Kidney epithelial cell (primary cell): ENCODE measurements around the gene RAP1GAP. TPM values are rescaled to one million over a fixed set of nuclear protein-coding genes. Genes with fewer than 3 reads are reported as not detected.

Experiments used
- DNase-seq: peaks from one replicate; pipeline ENCODE4 v3.0.0-alpha.2; 2010; ENCODE audit warnings: low read depth
- H3K27me3 ChIP-seq: 2 replicates; pipeline ENCODE4 v1.6.0; 2011; ENCODE audit warnings: low read length; ENCODE audit not compliant: control insufficient read depth, insufficient read depth
- H3K36me3 ChIP-seq: 2 replicates; pipeline ENCODE4 v1.5.1; 2011; ENCODE audit warnings: low read length; ENCODE audit not compliant: control insufficient read depth, insufficient read depth
- H3K4me3 ChIP-seq: 2 replicates; pipeline ENCODE4 v1.5.1; 2011; ENCODE audit warnings: low read depth, mild to moderate bottlenecking, control low read depth, low read length
- total RNA-seq: library from RNA; depleted of rRNA; stranded (reverse); fragments of >200 nt; gene quantifications from 2 replicates; pipeline ENCODE4 v1.2.3, GENCODE V29; 2015
- TF ChIP-seq, protein P1 (sequence below): IDR thresholded peaks from 2 replicates; pipeline ENCODE4 v1.5.1; 2011; ENCODE audit warnings: mild to moderate bottlenecking, moderate library complexity, low read length, control low read depth, inconsistent platforms; ENCODE audit not compliant: insufficient read depth, poor library complexity, severe bottlenecking

RAP1GAP gene
- total RNA-seq, 1 donor from 2014 or later: 7.1 TPM

DNA sequence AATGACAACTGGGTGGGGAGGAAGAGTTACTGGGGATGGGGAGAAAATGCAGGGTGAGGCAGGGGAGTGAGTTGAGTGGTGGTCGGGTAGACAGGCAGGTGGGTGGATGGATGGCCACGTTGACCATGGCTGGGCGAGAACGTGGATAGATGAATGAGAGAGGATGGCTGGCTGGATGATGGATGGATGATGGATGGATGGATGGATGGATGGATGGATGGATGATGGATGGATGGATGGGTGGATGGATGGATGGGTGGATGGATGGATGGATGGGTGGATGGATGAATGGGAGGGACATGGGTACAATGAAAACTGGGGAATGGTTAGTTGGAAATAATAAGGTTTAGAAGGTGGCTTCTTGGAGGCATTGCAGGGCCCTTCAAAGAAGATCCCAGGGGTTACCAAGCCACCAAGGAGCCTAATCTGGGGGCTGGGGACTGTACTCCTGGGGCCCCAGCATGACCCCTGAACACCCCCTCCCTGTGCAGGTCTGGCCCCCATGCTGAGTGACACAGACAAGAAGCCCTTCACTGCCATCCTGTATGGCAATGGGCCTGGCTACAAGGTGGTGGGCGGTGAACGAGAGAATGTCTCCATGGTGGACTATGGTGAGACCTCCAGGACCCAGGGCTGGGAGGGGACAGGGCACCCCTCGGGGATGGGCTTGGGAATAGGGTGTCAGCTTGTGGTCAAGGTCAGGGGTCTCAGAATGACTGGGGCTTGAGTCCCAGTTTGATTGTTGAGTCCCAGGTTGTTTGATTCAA is 92.9 kb downstream of the RAP1GAP start:
- Histone ChIP-seq H3K36me3 (no peaks in the 10 kb centered on the region), H3K4me3 (no peak overlapping the region), H3K27me3 (no peaks in the 10 kb centered on the region)
- TF ChIP-seq, protein P1, sequence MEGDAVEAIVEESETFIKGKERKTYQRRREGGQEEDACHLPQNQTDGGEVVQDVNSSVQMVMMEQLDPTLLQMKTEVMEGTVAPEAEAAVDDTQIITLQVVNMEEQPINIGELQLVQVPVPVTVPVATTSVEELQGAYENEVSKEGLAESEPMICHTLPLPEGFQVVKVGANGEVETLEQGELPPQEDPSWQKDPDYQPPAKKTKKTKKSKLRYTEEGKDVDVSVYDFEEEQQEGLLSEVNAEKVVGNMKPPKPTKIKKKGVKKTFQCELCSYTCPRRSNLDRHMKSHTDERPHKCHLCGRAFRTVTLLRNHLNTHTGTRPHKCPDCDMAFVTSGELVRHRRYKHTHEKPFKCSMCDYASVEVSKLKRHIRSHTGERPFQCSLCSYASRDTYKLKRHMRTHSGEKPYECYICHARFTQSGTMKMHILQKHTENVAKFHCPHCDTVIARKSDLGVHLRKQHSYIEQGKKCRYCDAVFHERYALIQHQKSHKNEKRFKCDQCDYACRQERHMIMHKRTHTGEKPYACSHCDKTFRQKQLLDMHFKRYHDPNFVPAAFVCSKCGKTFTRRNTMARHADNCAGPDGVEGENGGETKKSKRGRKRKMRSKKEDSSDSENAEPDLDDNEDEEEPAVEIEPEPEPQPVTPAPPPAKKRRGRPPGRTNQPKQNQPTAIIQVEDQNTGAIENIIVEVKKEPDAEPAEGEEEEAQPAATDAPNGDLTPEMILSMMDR: no peak
- no peak for DNase-seq

DNA sequence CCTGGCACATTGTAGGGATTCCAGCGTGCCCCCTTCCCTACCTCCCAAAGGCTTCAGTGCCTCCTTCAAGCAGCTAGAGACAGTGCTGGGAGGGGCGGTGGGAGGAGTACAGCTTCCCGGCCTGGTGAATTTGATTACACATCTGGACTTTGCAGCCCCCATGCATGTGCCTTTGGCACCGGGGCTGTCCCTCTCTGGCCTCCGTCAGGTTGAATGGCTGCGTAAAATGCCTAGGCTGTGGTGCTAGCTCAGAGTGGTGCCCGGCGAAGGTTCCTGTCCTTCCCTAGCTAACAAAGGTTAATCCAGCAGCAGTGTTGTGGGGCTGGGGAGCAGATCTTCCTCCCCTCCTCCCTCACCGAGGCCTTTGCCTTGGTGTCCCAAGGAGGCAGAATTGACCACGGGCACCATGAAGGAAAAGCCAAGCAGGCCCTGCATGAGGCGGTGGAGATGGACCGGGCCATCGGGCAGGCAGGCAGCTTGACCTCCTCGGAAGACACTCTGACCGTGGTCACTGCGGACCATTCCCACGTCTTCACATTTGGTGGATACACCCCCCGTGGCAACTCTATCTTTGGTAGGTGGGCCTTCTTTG is 93.7 kb downstream of the RAP1GAP start:
- TF ChIP-seq, protein P1: no peak
- H3K27me3 ChIP-seq: no peaks in the 10 kb centered on the region
- H3K36me3 ChIP-seq: no peaks in the 10 kb centered on the region
- H3K4me3 ChIP-seq: no peak overlapping the region
- no peak for DNase-seq

DNA sequence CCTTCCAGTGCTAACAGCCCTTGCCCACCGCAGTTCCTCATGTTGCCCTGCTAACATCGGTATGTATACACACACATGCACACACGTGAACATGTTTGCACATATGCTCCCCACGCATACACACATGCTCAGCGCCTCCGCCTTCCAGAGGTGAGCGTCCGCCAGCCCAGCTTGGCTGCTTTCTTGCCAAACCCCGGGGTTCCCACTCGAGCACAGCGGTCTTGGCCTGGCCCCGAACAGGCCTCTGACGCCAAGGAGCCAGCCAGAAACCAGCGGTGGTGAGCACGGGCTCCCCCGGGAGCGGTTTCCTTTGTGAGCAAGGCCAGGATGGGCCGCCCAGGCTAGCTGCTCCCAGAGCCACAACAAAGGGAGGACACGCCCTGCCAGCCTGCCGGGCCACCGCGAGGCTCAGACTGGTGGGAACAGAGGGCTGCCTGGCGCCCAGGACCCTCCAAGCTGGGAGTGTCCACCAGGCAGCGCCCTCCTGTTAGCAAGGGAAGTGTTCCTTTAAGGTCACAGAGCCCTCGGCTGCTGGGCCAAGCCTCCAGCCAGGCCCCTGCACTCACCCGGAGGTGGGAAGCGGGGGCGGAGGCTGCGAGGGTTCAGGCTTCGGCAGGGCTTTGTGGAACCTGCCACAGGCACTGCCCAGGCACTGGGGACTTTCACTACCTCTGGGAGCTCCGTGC is 94.5 kb downstream of the RAP1GAP start:
- no peak for DNase-seq

DNA sequence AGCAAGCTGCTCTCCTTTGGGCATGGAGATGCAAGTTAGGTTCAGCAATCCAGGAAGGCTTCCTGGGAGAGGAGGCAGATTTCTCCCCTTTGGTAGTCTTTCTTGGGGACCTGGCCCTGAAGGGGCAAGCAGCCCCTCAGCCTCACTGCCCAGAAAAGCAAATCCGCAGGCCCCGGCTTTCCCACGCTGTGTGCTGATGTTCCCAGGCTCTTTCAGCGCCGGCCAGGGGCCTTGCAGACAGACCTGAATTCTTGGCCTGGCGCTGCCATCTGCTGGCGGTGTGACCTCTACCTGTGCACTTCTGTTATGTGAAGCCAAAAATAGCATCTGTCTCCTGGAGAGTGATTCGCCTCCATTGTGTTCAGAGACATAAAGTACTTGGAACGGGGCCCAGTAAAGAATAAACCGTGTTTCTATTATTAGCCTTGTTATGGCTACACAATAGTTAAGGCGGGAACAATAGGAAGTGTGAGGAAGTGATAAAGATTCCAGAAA is 95.1 kb downstream of the RAP1GAP start:
- H3K36me3 ChIP-seq: no peaks in the 10 kb centered on the region
- H3K4me3 ChIP-seq: no peak overlapping the region
- DNase-seq: peak; percentile 67
- TF ChIP-seq, protein P1: peak; percentile 72
- H3K27me3 ChIP-seq: no peaks in the 10 kb centered on the region

More for the DNA sequence above, 94.5 kb downstream of the RAP1GAP start:
- Histone ChIP-seq H3K36me3 (no peaks in the 10 kb centered on the region), H3K27me3 (no peaks in the 10 kb centered on the region), H3K4me3 (no peak overlapping the region)
- TF ChIP-seq, protein P1: no peak

DNA sequence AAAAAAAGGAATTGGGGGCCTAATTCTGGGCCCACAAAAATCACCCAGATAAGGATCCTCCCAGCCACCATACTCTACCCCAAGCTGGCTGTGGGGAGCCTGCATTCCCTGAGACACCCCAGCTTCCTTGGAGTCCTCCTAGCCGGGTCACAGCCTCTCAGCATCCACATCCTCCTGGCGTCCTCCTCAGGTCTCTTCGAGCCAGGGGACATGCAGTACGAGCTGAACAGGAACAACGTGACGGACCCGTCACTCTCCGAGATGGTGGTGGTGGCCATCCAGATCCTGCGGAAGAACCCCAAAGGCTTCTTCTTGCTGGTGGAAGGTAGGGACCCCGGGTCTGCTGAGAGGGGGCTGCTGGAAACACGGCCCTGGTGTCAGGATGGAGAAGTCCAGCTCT is 95.7 kb downstream of the RAP1GAP start:
- no peaks in the 10 kb centered on the region for H3K27me3 ChIP-seq
- no peak for DNase-seq
- no peak overlapping the region for H3K4me3 ChIP-seq
- TF ChIP-seq, protein P1: no peak
- H3K36me3 ChIP-seq: no peaks in the 10 kb centered on the region
